MM.1S (cell line): Measurements from ENCODE around the gene RPTOR.

ENCODE experiments used
- EZH2 ChIP-seq: fragments of 300-600 bp; sonication (generic); optimal IDR thresholded peaks from 2 replicates; pipeline ENCODE3; 2017; ENCODE audit warnings: low read depth, mild to moderate bottlenecking, antibody characterized with exemption, low read length, mixed read lengths
- EZH2phosphoT487 ChIP-seq: fragments of 300-600 bp; sonication (generic); IDR thresholded peaks from 2 replicates; pipeline ENCODE4 v1.6.1; 2018; ENCODE audit warnings: antibody characterized with exemption, low read length
- TF ChIP-seq, protein P1 (sequence below): fragments of 300-600 bp; sonication (generic); IDR thresholded peaks from 2 replicates; pipeline ENCODE4 v1.5.1; 2016; ENCODE audit warnings: antibody characterized with exemption, low read length, mixed read lengths

DNA sequence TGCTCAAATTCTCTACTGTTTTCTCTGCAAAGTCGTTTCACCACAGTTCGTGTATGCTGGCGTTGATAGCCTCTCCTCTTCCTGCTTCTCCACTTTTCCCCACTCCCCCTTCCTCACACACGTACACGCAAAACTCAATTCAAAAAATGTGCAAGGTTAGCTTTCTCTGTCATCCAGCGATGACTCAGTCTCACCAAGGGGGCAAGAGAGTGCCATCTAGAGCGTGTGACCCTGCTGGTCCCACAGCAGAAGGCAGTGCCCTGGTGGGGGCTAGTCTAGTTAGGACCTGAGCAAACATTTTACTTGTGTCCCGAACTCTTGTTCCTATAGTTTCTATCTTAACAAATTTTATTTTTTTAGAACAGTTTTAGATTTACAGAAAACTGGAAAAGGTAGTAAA lies 325.8 kb downstream of the RPTOR start:
- no peak for TF ChIP-seq EZH2
- TF ChIP-seq, protein P1, sequence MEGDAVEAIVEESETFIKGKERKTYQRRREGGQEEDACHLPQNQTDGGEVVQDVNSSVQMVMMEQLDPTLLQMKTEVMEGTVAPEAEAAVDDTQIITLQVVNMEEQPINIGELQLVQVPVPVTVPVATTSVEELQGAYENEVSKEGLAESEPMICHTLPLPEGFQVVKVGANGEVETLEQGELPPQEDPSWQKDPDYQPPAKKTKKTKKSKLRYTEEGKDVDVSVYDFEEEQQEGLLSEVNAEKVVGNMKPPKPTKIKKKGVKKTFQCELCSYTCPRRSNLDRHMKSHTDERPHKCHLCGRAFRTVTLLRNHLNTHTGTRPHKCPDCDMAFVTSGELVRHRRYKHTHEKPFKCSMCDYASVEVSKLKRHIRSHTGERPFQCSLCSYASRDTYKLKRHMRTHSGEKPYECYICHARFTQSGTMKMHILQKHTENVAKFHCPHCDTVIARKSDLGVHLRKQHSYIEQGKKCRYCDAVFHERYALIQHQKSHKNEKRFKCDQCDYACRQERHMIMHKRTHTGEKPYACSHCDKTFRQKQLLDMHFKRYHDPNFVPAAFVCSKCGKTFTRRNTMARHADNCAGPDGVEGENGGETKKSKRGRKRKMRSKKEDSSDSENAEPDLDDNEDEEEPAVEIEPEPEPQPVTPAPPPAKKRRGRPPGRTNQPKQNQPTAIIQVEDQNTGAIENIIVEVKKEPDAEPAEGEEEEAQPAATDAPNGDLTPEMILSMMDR, result no peak
- no peak for TF ChIP-seq EZH2phosphoT487
